ENCODE measurements around the gene MFSD6. TPM values are rescaled to one million over a fixed set of nuclear protein-coding genes. Genes with fewer than 3 reads are reported as not detected.

MFSD6 gene
- total RNA-seq, 4 donors from 2014 or later, result 132 to 189 (median 182) TPM

DNA sequence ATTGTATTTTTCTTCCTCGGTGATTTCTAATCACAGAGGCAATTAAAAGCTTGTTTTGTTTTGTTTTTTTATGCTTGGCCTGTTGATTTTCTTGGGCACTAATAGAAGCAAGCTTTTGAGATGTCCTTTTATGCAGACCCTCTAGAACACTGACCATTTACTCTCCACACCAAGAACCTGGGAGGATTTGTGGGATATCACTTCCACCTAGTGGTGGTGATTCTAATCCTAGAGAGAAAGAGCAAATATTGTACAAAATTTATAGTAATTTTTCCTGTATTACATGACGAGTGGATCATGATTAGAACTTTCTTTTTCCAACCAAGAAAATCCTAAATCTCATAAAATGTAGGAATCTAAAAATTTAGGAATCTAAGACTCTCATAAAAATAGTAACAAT lies 102.9 kb downstream of the MFSD6 start:
- H3K9me3 ChIP-seq, result no peaks in the 10 kb centered on the region
- no peaks in the 10 kb centered on the region for H3K36me3 ChIP-seq
- H3K4me1 ChIP-seq, result peaks cover 11 to 14% of the 10 kb centered on the region in 2 donors
- no peak overlapping the region for H3K27ac ChIP-seq
- WGBS, 2 donors, result 61 to 63% methylated on average over 2 of the region's 2 CpGs
- DNase-seq, result no peak
- H3K27me3 ChIP-seq, result no peaks in the 10 kb centered on the region
- H3K4me3 ChIP-seq (replicated peaks in 1 of 3), result no peak overlapping the region
- intact Hi-C loops (cut with DNase I), result no loop called here
- TF ChIP-seq POLR2A (IDR thresholded peaks at IDR 0.05), result no peak
- TF ChIP-seq, protein P1, sequence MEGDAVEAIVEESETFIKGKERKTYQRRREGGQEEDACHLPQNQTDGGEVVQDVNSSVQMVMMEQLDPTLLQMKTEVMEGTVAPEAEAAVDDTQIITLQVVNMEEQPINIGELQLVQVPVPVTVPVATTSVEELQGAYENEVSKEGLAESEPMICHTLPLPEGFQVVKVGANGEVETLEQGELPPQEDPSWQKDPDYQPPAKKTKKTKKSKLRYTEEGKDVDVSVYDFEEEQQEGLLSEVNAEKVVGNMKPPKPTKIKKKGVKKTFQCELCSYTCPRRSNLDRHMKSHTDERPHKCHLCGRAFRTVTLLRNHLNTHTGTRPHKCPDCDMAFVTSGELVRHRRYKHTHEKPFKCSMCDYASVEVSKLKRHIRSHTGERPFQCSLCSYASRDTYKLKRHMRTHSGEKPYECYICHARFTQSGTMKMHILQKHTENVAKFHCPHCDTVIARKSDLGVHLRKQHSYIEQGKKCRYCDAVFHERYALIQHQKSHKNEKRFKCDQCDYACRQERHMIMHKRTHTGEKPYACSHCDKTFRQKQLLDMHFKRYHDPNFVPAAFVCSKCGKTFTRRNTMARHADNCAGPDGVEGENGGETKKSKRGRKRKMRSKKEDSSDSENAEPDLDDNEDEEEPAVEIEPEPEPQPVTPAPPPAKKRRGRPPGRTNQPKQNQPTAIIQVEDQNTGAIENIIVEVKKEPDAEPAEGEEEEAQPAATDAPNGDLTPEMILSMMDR (IDR thresholded peaks at IDR 0.05), result peak in 4 of 6 experiments; percentile 53 to 77 (median 65)

DNA sequence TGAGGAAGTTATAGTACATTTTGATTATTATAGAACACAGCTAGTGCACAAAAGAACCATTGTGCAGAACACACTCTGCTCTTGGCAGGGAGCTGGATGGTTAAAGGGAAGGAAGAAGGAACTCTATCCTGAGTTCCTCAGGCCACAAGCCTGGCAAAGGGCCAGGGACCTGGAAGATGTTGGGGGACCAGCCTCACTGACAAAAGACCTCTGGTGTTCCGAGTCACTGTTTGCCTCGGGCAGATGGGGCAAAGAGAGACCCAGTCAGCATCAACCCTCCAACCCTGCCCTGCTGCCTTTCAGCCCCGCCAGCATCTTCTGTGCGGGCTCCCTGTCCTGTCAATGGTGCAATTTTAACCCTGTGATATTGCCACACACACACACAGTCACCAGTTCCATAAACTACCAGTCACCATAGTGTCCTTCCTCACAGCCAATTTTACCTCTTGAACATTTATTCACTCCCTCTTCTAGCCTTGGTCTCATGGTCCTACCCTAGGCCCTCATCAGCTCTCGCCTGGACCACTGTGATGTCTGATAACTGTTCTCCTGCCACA lies 104.5 kb downstream of the MFSD6 start:
- intact Hi-C loops (cut with DNase I), result no loop called here
- TF ChIP-seq, protein P1 (IDR thresholded peaks at IDR 0.05), result no peak
- DNase-seq, result no peak
- Histone ChIP-seq H3K36me3 (no peaks in the 10 kb centered on the region), H3K9me3 (no peaks in the 10 kb centered on the region), H3K27ac (no peak overlapping the region), H3K4me1 (peaks cover 0 to 2% of the 10 kb centered on the region in 2 donors), H3K4me3 (replicated peaks in 1 of 3) (no peak overlapping the region), H3K27me3 (no peaks in the 10 kb centered on the region)
- 71 to 85% methylated on average over 5 of the region's 5 CpGs for WGBS, 2 donors

DNA sequence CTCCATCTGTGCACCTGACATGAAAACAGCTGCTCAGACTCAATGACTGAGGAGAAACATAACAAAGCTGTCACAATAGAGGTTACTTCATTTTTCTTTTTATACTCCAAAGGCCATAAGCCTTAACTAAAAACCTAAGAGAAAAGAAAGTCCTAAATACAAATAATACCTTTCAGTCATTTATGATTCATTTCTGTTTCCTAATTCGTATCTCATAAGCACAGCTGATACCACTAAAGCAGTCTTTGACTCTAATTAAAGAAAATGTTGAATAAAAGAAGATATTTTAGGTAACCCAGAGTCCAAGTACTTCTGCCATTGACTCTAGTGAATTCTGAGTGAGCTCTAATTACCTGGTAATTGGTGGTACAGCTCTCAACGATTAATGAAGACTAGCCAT lies 105.7 kb downstream of the MFSD6 start:
- TF ChIP-seq, protein P1 (IDR thresholded peaks at IDR 0.05), result no peak
- TF ChIP-seq POLR2A (IDR thresholded peaks at IDR 0.05), result no peak
- intact Hi-C loops (cut with DNase I), result no loop called here

DNA sequence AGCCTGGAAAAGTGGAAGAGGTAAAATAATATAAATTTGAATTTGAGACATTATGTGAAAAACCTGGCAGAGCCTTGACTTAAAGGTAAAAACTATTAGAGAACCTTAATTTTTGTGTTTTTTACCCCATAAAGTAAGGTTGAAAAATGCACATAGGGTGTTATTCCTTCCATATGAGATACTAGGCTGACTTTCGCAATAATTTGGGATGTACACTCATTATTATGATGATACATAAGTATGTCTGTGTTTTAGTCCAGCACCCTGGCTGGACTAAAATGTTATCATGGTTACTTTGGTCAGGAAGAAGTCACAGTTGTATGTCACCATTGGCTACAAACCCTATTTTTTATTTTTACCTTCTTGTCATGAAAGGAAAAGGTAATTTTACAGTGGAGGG lies 106.5 kb downstream of the MFSD6 start:
- Histone ChIP-seq H3K4me3 (replicated peaks in 1 of 3) (no peak overlapping the region), H3K27ac (no peak overlapping the region), H3K36me3 (no peaks in the 10 kb centered on the region), H3K4me1 (no peaks in the 10 kb centered on the region), H3K9me3 (no peaks in the 10 kb centered on the region), H3K27me3 (no peaks in the 10 kb centered on the region)
- DNase-seq, result no peak
- 96 to 97% methylated on average over 1 of the region's 1 CpG for WGBS, 2 donors
- intact Hi-C loops (cut with DNase I), result no loop called here
- TF ChIP-seq, protein P1 (IDR thresholded peaks at IDR 0.05), result no peak
- no peak for TF ChIP-seq POLR2A (IDR thresholded peaks at IDR 0.05)

More for the DNA sequence above, 105.7 kb downstream of the MFSD6 start:
- H3K9me3 ChIP-seq, result no peaks in the 10 kb centered on the region
- no peak overlapping the region for H3K27ac ChIP-seq
- H3K27me3 ChIP-seq, result no peaks in the 10 kb centered on the region
- WGBS, 2 donors, result 93 to 95% methylated on average over 2 of the region's 2 CpGs
- no peak overlapping the region for H3K4me3 ChIP-seq (replicated peaks in 1 of 3)
- DNase-seq, result no peak
- H3K36me3 ChIP-seq, result no peaks in the 10 kb centered on the region
- no peaks in the 10 kb centered on the region for H3K4me1 ChIP-seq

DNA sequence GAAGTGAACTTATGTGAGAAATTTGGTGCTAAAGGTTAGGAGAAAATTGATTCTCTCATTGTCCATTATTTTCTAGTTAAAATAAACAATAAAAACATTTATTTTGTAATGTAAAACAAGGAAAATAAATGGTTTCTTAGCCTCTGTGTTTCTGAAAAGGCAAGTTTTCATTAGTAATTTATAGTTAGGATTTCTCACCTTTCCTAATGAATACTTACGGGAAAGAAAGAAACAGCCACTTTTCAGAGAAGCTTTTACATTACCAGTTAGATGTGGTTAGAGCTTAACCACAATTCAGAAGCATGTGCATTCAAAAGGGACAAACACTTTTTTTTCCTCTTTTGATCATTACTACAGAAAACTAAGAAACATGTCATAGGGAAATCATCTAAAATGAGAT lies 107.5 kb downstream of the MFSD6 start:
- no peak overlapping the region for H3K27ac ChIP-seq
- H3K4me1 ChIP-seq, result no peaks in the 10 kb centered on the region
- H3K9me3 ChIP-seq, result no peaks in the 10 kb centered on the region
- H3K36me3 ChIP-seq, result no peaks in the 10 kb centered on the region
- DNase-seq, result no peak
- no peak overlapping the region for H3K4me3 ChIP-seq (replicated peaks in 1 of 3)
- no peaks in the 10 kb centered on the region for H3K27me3 ChIP-seq
- intact Hi-C loops (cut with DNase I), result no loop called here
- 85 to 89% methylated on average over 1 of the region's 1 CpG for WGBS, 2 donors
- TF ChIP-seq, protein P1 (IDR thresholded peaks at IDR 0.05), result no peak
- no peak for TF ChIP-seq POLR2A (IDR thresholded peaks at IDR 0.05)

Data from thyroid gland (tissue), 4 donors.